Thoracic aorta (tissue), 2 donors: ENCODE results near the gene FBXL16. TPM values are rescaled to one million over a fixed set of nuclear protein-coding genes. Genes with fewer than 3 reads are reported as not detected.
A peak's percentile ranks its signal among the peaks of the same experiment; 100 is the strongest.

Experiments used
- ATAC-seq: fragments of 150-250 bp; one replicate; pipeline ENCODE4 v1.8.0; 2017; ENCODE audit warnings: low read depth; ENCODE audit not compliant: insufficient number of reproducible peaks, low FRiP score
- DNase-seq: peaks from one replicate; pipeline ENCODE4 v3.0.0-alpha.2; 2020; ENCODE audit warnings: low spot score
- H3K27ac ChIP-seq, 2 donors: fragments of 200-600 bp; sonication (generic); 1 replicate in 1 of 2; 2 replicates in 1 of 2; pipeline ENCODE4 v1.5.1; 2016; ENCODE audit warnings: mild to moderate bottlenecking in 2 of 2, moderate library complexity in 2 of 2
- H3K27me3 ChIP-seq: fragments of 200-600 bp; sonication (generic); replicated peaks from 2 replicates; pipeline ENCODE4 v1.6.0; 2016; ENCODE audit warnings: mild to moderate bottlenecking; ENCODE audit not compliant: insufficient read depth
- H3K36me3 ChIP-seq: fragments of 200-600 bp; sonication (generic); one replicate; pipeline ENCODE4 v1.5.1; 2016
- H3K4me1 ChIP-seq, 2 donors: fragments of 200-600 bp; sonication (generic); 1 replicate in 1 of 2; 2 replicates in 1 of 2; pipeline versions ENCODE4 v1.5.1 to v1.6.0; 2016; ENCODE audit warnings: low read depth in 2 of 2, mild to moderate bottlenecking in 1 of 2; ENCODE audit not compliant: control insufficient read depth in 1 of 2
- H3K4me3 ChIP-seq: fragments of 200-600 bp; sonication (generic); 2 replicates; pipeline ENCODE4 v1.5.1; 2016; ENCODE audit warnings: mild to moderate bottlenecking
- H3K9me3 ChIP-seq: fragments of 200-600 bp; sonication (generic); 2 replicates; pipeline ENCODE4 v1.5.1; 2016
- total RNA-seq, 2 donors: library from RNA; depleted of rRNA; stranded (reverse); fragments of >200 nt; gene quantifications; one replicate each; pipeline versions ENCODE4 v1.1.0 to v1.2.3, GENCODE V29; 2016
- TF ChIP-seq, protein P1 (sequence below): fragments of 200-600 bp; sonication (generic); IDR thresholded peaks from one replicate; pipeline ENCODE4 v1.5.1; 2019; ENCODE audit warnings: antibody characterized with exemption

Gene FBXL16
- total RNA-seq, 2 donors from 2014 or later = not detected

DNA sequence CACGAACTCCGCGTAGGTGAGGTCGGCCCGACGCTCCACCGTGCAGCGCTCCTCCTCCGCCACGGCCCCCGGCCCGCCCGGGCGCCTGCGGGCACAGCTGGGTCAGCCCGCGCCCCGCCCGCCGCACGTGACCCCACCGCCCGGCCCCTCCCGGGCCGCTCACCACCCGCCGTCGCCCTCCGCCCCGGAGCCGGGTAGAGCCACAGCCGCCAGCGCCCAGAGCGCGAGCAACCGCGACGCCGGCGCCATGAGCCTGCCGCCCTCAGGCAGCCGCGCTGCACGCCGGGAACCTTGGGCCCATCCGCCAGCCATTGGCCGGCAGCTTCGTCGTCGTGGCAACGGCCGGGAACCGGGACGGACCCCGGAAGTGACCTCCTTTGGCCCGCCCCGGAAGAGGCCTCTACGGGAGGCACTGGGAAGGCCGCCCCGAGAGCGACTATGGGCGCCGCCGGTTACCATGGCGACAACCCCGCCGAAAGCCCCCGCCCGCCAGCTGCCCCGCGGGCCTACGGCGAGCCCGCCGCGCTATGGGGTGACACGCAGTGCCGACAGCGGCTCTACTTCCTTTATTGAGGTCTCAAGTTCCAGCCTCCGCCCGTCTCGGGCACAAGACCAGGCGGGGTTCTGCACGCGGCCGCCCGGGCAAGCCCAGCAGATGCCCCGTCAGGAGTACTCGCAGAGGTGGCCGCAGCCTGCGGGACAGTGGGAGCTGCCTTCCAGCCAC is 21.4 kb downstream of the FBXL16 start, which contains the start of gene JMJD8:
Gene JMJD8, minus strand, starts transcription at position 264 of the 724 bp plus-strand sequence. Its CDS starts 15 bp downstream, at position 249.
- peaks cover 34 to 55% of the 10 kb centered on the region in 2 donors for H3K4me1 ChIP-seq
- H3K4me3 ChIP-seq = peak within 1 kb of the TSS; percentile 87
- DNase-seq (peak; percentile 85), ATAC-seq (peak; percentile 57)
- peaks cover 25% of the 10 kb centered on the region for H3K36me3 ChIP-seq
- no peaks in the 10 kb centered on the region for H3K27me3 ChIP-seq
- peak within 1 kb of the TSS; percentile 73 to 79 for H3K27ac ChIP-seq
- TF ChIP-seq, protein P1, sequence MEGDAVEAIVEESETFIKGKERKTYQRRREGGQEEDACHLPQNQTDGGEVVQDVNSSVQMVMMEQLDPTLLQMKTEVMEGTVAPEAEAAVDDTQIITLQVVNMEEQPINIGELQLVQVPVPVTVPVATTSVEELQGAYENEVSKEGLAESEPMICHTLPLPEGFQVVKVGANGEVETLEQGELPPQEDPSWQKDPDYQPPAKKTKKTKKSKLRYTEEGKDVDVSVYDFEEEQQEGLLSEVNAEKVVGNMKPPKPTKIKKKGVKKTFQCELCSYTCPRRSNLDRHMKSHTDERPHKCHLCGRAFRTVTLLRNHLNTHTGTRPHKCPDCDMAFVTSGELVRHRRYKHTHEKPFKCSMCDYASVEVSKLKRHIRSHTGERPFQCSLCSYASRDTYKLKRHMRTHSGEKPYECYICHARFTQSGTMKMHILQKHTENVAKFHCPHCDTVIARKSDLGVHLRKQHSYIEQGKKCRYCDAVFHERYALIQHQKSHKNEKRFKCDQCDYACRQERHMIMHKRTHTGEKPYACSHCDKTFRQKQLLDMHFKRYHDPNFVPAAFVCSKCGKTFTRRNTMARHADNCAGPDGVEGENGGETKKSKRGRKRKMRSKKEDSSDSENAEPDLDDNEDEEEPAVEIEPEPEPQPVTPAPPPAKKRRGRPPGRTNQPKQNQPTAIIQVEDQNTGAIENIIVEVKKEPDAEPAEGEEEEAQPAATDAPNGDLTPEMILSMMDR = no peak
- no peaks in the 10 kb centered on the region for H3K9me3 ChIP-seq

DNA sequence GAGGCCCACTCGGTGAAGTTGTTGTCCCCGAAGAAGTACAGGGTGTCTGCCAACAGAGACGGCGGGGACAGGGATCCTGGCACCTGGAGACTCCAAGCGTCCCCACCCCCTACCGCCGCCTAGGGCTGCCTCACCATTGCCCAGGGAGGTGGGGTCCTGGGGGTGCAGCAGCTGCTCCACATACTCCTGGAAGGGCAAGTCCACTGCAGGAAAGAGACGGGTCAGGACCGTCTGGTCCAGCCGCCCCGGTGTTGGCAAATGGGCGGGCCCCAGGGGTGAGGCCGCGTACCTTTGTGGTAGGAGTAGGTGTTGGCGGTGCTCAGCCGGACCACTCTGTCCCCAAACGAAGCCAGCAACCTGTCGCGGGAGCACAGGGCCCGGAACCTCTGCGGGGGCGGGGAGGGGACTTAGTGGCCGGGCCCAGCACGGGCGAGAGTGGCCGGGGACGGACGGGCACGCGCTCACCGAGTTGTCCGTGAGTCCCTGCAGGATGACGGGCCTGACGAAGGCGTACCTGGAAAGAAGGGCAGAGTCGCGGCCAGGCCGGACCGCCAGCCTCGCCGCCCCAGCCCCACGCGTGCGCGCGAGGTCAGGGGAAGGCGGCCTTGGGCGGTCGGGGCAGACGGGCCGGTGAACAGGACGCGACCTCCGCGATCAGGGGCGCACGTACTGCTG is 22.1 kb downstream of the FBXL16 start:
- TF ChIP-seq, protein P1 = no peak
- peaks cover 25% of the 10 kb centered on the region for H3K36me3 ChIP-seq
- H3K27ac ChIP-seq = no peak overlapping the region
- ATAC-seq (no peak), DNase-seq (no peak)
- no peaks in the 10 kb centered on the region for H3K27me3 ChIP-seq
- peaks cover 33 to 52% of the 10 kb centered on the region in 2 donors for H3K4me1 ChIP-seq
- peak overlapping the region; percentile 87 for H3K4me3 ChIP-seq
- H3K9me3 ChIP-seq = no peaks in the 10 kb centered on the region

DNA sequence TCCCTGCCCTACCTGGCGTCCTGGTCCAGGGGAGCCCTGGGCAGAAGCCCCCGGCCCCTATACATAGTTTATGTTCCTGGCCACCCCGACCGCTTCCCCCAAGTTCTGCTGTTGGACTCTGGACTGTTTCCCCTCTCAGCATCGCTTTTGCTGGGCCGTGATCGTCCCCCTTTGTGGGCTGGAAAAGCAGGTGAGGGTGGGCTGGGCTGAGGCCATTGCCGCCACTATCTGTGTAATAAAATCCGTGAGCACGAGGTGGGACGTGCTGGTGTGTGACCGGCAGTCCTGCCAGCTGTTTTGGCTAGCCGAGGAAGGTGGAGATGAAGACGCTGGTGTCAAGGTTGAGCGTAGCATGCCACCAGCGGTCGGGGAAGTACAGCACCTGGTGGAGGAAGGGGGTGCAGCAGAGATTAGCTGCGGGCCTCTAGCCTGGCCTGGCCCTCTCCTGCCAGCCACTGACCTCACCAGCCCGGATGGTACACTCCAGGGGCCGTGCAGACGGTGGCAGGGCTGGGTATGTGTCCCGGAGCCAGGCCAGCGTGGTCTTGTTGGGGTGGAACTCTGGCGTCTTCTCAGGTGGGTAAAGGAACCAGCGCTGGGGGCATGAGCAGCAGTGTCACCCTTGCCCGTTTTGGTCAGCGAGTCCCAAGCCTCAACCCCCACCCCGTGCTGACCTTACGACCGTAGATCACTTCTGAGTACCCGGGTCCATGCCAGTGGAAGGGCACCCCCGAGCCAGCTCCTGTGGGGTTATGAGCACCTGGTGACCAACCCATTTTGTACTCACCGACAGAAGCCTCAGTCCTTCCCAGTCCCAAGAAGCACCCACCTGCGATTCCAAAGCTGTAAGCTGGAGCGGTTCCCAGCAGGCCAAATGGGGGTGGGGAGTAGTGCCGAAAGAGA is 22.9 kb downstream of the FBXL16 start:
- Histone ChIP-seq H3K27me3 (no peaks in the 10 kb centered on the region), H3K9me3 (no peaks in the 10 kb centered on the region), H3K4me3 (peak overlapping the region; percentile 87), H3K36me3 (peaks cover 25% of the 10 kb centered on the region), H3K27ac (no peak overlapping the region), H3K4me1 (peaks cover 33 to 50% of the 10 kb centered on the region in 2 donors)
- TF ChIP-seq, protein P1 = no peak
- ATAC-seq (no peak), DNase-seq (no peak)

DNA sequence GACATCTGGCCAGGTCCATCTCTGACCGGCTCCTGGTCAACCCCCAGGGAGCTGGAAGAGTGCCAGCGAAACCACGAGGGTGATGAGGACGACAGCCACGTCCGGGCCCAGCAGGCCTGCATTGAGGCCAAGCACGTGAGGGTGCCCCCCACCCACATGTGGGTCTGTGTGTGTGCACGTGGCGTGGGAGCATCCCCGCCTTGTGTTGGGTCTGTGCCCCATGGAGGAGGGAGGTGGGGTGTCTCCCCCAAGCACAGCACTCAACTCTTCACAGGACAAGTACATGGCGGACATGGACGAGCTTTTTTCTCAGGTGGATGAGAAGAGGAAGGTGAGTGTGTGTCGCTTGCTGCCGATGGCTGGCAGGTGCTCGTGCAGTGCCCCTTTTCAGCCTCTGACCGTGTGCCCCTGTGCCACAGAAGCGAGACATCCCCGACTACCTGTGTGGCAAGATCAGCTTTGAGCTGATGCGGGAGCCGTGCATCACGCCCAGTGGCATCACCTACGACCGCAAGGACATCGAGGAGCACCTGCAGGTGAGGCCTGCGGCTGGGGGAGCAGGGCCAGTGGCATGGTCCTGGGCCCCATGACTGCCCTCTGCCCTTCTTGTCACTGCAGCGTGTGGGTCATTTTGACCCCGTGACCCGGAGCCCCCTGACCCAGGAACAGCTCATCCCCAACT is 23.7 kb downstream of the FBXL16 start:
- Histone ChIP-seq H3K27me3 (no peaks in the 10 kb centered on the region), H3K4me3 (peak overlapping the region; percentile 83), H3K4me1 (peaks cover 33 to 50% of the 10 kb centered on the region in 2 donors), H3K36me3 (peaks cover 24% of the 10 kb centered on the region), H3K27ac (no peak overlapping the region), H3K9me3 (no peaks in the 10 kb centered on the region)
- TF ChIP-seq, protein P1 = no peak
- DNase-seq (no peak), ATAC-seq (no peak)
